Epidermal melanocyte (primary cell): ENCODE measurements around the gene CFAP46.
"Not testable (repeated sequence)": the region's sequence is repeated elsewhere in the genome, so short reads cannot be mapped to it uniquely, and the experiment has no call there.

Source experiments
- DNase-seq: peaks from one replicate; pipeline ENCODE4 v3.0.0; 2011; ENCODE audit warnings: low spot score; ENCODE audit not compliant: insufficient read length

CFAP46 gene

DNA sequence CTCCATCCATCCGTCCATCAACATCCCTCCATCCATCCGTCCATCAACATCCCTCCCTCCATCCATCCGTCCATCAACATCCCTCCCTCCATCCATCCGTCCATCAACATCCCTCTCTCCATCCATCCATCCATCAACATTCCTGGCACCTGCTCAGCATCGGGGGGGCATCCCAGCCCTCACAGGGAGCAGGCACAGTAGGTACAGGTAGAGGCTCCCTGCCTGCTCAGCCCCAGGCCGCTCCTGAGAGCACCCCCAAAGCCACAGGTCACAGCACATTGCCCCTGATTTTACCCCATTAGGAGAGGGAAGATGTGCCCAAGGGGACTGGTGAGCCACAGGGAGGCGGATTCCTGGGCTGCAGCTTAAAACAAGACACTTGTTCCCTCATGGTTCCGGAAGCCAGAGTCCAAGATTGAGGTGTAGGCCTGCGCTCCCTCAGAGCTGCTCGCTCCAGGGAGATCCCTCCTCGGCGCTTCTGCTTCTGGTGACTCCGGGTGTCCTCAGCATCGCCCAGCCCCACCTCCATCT lies 21.1 kb upstream of the CFAP46 start:
- DNase-seq: no peak

DNA sequence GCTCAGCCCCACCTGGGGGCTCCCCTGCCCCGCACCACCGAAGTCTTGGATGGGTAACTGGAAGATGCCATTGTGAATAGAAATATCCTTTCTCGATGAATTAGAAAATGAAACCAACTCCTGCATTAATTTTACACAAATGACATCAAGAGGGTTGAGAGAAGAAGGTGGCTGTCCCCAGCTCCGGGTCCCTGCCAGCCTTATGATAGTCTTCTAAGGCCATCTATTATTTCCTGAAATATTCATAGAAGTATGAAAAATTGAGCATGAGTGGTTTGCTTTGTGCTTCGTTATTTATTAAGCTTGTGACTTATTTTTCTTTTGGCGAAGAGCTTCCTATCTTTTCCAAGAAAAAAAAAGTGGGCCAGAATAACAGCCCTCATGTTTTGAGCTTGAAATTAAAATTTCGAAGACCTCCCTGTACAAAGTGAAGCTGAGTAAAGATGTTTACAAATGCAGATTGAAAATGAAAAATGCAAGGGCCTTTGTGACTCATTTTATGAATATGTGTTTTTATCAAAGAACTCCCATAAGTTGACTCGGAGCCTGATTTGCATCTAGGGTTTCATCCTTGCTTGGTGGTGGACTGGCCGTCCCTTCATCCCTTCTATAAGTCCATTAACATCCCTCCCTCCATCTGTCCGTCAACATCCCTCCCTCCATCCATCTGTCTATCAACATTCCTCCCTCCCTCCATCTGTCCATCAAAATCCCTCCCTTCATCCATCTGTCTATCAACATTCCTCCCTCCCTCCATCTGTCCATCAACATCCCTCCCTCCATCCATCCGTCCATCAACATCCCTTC lies 20.5 kb upstream of the CFAP46 start:
- no peak for DNase-seq

DNA sequence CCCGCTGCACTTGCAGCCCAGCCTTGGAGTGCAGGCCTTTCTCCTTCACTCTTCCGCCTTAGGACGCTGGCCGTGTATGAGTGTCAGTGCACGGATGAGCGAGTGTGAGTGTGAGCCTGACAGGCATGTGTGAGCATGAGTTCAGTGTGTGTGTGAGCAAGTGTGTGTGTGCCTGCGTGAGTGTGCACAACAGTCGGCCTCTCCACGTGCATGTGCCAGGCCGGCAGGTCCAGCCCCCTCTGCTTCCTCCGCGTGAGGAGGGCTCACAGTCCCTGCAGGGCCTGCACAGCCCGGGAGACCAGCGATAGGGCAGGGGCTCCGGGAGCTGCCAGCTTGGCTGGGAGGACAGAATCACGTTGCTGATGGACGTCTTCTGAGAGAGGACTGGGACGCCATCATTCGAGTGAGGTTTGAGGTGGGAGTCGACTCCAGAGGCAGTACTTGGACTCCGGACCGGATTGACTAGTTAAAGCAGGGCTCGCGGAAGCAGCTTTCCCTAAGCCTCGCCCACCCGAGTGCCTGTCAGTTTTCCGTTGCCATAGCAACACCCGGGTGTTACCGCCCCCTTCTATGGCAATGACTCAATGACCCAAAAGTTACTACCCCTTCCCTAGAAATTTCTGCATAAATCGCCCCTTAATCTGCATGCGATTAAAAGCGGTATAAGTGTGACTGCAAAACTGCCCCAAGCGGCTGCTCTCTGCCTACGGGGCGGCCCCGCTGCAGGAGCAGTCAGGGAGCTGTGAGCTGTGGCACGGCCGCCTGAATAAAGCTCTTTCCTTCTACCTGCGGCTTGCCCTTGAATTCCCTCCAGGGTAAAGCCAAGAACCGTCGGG lies 19.6 kb upstream of the CFAP46 start:
- DNase-seq: peak; percentile 54

DNA sequence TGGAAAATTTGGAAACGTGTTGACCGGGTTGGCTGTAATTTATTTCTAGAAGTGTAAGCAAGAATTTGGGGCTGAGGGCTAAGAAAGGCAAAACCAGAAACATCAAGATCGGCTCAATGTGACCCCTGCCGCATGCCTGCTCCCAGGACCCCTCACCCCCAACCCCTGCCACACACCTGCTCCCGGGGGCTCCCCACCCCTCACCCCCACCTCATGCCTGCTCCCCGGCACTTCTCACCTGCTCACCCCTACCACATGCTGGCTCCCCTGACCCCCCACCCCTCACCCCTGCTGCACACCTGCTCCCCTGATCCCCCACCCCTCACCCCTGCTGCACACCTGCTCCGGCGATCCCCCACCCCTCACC lies 19.0 kb upstream of the CFAP46 start:
- DNase-seq: no peak

DNA sequence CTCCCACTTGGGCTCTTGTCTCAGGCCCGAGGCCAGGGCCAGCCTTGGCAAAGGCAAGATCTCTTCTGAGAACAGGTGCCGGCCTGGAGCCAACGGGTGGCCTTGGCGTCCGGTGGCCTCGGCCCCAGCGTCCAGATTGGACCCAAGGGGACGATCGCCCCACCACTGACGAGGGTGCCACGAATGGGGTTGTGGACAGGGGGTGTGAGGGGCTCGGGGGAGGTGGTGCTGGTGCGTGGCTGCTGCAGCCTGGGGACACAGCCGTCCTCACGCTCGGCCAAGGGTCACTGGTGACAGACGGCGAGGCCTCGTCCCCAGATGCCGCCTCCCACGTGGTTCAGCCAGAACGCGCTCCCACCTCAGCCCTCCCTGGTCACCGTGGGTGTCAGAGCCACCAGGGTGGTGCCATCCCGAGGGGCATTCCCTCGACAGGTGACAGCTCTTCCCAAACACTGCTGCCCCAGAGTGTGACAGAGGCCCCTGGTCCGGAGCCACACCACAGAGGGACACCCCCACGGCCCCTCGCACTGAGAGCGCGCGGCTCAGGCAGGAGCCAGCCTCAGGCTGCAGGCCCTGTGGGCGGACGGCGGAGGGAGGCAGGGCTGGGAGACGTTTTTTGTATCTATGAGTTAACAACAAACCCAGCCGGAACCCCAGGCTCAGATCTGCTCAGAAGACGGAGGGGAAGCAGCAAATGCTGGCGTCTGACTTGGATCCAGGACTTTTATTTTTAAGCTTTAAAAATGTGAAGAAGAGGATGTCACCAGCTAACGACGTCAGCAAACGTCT lies 18.5 kb upstream of the CFAP46 start:
- no peak for DNase-seq

DNA sequence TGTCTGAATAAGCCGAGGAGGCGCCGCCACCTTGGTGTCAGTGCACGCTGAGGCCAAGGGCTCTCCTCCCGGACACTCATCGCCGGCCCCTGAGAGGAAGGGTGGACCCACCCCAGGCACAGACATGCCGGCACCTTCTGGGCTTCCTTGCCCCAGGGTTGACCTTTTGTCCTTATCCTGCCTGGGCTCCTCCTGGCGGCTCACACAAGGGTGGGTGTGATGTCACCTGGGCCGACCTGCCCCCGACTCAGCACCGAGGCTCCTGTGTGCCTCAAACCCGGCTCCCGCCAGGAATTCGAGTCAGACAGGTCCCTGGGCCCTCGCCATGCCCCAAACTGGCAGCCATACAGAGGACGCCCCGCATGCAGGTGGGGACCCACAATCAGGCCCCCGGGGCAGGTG lies 17.7 kb upstream of the CFAP46 start:
- DNase-seq: no peak

DNA sequence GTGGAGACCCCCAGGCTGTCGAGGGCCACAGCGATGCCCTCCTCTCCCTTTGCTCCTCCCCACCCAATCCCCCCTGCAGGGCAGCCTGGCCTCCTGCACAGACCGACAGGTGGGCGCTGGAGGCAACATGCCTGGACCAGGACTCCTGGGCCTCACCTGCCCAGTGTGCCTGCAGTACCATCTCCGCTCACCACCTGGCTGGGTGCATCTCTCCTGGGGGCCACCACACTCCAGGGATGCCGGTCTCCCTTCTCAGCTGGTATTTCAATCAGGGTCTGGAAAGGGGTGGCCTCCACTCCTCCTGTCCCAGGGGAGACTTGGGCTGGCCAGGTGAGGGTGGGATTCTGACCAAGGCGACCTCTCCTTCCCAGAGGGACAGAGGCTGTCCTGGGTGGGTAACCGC lies 17.2 kb upstream of the CFAP46 start:
- DNase-seq: no peak

DNA sequence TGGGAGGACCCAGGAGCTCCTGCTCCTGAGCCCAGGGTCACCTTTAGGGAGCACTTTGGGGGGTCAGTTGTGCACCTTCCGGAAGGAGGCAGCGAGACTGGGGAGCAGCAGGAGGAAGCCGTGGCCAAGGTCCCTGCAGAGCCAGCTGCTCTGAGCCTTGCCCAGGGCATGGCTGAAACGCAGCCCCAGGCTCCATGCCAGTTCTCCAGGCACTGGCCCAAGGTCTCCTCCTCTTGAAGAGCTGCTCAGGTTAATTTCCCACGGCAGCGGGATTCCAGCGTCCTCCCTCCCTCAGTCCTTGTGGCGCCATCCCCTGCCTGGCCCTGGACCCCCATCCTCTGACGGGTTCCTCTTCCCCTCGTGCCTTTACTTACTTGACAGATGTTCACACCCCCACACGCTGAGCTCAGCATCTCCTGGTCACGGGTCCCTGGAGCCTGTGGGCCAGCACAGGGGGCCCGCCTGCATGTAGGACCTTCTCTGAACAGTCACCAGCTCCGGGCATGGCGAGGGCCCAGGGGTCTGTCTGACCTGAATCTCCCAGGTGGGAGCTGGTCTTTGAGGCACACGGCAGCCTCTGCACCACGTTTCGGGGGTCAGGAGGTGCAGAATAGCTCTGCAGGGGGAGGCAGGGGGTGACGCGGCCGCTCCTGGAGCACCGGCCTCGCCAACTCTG lies 16.7 kb upstream of the CFAP46 start:
- no peak for DNase-seq

DNA sequence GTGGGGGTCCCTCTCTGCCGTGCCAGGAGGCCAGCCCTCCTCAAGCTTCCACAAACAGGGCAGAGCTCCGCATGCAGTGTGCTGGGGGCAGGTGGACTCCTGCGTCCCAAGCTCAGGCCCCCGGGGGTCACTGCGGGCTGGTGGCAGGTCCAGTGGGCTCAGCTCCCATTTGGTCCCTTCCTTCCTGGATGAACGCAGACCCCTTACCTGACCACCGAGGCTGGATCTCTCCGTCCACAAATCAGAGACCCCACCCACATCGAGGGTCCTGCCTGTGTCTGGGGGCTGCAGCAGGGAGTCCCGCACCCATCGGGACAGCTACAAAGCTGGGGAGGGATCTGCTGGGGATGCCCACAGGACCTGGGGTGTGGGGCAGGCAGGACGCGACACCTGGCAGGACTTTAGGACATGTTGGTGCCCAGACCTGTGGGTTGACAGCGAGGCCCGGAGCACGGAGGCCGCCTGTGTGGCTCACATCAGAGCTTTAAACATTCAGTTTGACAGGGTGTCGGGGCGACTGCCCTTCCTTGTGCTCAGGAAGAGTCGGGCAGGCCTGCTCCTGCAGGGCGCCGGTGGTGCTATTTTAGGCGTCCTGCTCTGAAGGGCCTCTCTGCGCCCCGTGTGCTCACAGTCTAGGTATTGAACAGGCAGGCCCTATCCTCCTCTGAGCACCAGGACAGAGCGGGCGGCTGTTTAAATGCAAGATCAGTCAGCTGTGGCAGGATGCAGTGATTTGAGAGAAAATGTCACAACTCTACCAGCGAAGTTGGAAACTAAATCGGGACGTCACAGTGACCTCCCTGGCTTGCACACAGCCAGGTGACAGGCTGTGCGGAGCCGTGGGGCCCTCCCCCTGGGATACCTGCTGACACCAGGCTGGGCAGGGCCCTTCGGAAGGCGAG lies 15.9 kb upstream of the CFAP46 start:
- no peak for DNase-seq

DNA sequence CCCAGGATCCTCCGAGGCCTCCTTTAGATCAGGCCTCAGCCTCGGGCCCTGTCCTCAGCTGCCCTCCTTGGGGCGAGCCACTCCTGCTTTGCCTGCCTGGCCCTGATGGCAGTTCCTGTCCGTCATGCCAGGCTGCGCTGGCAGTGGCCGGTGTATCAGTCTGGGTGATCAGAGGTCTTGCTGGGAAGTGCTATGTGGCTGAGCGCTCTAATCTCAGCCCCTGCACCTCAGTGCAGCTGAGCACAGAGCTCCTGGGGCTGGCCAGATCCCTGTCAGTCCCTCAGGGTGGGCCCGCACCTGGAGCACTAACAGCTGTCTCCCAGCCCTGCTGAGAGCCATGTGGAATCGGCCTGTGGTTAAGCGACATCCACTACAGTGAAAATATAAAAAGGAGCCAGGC lies 14.8 kb upstream of the CFAP46 start:
- DNase-seq: no peak

DNA sequence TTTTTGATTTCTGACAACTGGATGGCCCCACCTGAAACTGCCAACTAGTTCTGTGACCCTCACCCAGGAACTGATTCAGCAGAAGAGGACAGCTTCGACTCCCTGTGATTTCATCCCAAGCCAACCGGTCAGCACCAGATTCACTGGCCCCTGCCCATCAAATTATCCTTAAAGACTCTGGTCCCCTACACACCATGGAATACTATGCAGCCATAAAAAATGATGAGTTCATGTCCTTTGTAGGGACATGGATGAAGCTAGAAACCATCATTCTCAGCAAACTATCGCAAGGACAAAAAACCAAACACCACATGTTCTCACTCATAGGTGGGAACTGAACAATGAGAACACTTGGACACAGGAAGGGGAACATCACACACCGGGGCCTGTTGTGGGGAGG lies 13.9 kb upstream of the CFAP46 start:
- DNase-seq: not testable (repeated sequence)

DNA sequence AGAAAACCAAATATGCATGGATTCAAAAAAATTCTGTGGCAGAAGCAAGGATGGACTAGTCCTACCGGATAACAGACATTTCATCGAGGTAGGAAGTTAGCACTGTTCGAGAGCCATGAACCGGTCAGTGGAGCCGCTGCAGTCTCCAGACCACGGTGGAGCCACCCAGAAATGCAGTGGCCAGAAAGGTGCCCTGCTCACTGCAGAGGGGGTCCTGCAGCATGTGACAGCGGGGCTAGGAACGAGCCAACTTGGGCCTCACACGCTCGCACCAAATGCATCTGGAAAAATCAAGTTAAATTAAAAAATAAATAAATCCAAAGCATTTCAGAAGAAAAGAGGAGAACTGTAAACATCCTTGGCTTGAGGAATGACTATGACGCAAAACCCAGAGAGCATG lies 13.1 kb upstream of the CFAP46 start:
- no peak for DNase-seq

DNA sequence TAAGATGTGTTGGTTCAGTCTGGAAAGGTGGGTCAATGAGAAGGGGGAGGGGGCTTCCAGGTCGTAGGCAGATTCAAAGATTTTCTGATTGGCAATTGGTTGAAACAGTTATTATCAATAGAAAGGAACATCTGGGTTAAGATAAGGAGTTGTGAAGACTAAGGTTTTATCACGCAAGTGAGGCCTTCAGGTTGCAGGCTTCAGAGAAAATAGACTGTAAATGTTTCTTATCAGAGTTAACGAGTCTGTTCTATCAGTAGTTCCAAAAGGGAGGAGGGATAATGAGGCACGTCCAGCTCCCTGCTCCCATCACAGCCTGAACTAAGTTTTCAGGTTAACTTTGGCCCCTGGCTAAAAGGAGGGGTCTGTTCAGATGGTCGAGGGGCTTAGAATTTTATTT lies 11.1 kb upstream of the CFAP46 start:
- no peak for DNase-seq

DNA sequence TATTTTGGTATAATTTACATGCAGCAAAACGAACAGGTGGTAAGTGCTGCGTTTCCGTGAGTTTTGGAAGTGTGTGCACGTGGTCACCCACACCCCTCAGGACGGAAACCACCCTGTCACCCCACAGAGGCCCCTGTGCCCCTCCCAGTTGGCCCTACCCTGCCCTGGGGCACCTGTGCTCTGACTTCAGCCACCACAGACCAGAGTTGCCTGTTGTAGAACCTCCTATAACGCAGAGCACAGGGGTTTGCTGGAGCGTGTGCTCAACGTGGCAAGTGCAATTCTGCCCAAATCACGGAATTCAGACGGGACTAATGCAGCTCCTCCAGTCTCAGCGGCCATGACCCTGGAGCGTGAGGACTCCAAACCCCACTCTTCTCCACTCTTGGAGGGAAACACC lies 9.6 kb upstream of the CFAP46 start:
- no peak for DNase-seq

DNA sequence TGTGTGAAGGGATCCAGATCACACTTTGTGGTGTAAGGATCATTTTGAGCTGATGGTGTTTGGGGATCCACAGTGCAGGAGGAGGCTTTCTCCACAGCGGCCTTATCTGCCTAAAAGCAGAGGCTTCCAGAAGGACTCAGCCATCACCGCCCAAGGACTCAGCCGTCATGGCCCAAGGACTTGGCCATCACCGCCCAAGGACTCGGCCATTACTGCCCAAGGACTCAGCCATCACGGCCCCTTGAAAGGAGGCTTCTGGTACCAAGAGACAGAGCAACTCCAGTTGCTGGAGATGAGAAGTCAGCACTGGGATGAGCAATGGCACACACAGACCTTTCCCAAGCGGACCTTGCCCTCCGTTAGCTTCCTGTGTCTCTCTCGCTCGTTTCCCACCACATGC lies 6.0 kb upstream of the CFAP46 start:
- no peak for DNase-seq

DNA sequence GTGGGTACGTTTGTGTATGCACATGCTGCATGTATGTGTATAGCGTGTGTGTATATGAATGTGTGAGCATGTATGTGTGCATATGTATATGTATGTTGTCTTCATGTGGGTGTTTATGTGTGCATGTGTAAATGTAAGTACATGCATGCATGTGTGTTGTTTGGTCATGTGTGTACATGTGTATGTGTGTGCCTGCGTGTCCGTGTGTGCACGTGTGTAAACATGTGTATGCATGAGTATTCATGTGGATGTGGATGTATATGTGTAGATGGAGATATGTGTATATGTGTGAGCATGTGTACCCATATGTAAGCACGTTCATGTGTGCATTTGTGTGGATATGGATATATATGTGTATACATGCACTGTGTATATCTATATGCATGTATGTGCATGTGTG lies 5.5 kb upstream of the CFAP46 start:
- no peak for DNase-seq

DNA sequence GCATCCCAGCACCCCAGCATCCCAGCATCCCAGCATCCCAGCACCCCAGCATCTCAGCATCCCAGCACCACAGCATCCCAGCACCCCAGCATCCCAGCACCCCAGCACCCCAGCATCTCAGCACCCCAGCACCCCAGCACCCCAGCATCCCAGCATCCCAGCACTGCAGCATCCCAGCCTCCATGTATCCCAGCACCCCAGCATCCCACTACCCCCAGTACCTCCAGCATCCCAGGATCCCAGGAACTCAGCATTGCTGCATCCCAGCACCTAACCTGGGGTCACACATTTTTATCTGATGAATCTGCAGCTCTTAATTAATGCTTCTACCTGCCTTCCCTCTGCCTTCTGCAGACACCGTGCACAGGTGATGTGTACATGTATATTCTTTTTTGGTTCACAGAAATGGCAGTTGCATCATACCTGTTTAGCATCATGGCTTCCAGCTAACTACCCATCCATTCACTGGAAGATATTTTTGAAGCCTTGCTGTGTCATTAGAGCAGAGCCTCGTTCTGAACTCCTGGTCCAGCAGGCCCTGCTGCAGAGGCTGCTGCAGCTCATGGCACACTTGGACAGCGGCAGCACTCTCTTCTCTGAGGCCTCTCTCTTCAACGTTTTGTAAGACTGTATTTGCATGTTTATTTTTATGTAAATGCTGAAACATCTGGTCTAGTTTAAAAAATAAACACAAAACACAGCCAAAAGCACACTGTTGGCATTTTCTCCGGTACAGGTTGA lies 4.6 kb upstream of the CFAP46 start:
- no peak for DNase-seq

DNA sequence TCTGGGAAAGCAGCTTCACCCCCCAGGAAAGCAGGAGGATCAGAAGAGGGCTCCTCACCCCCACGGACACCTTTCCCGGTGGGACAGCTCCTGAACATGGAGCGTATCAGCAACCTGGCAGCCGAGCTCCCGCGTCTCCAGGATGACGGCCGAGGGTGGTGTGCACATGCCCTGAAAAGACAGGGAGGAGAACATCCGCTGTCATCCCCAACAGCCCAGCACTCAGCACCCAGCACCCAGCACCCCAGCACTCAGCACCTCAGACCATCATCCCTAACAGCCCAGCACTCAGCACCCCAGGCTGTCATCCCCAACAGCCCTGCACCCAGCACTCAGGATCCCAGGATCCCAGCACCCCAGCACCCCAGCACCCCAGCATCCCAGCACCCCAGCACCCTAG lies 3.9 kb upstream of the CFAP46 start:
- no peak for DNase-seq

DNA sequence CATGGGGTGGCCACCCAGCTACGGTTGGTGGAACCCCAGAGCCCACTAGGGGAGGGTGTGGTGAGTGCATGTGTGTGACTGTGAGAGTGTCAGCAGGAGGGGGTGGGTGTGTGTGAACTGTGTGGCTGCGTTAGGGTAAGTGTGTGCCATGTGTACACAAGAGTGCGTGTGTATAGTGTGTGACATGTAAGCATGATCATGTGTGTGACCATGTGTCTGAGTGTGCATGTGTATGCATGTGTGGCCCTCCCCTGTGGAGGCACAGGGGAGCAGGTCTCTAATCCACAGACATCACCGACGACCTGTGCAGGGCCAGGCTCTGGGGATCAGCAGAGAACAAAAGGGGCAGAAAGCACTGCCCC lies 3.5 kb upstream of the CFAP46 start:
- DNase-seq: no peak
